Limb (tissue), 2 donors: ENCODE measurements around the gene LYG2.
"Not testable (repeated sequence)": the region's sequence is repeated elsewhere in the genome, so short reads cannot be mapped to it uniquely, and the experiment has no call there.

Experiments used
- DNase-seq, 2 donors: peaks; one replicate each; pipeline ENCODE4 v3.0.0-alpha.2; 2016; ENCODE audit errors: extremely low spot score in 2 of 2

Gene LYG2, protein sequence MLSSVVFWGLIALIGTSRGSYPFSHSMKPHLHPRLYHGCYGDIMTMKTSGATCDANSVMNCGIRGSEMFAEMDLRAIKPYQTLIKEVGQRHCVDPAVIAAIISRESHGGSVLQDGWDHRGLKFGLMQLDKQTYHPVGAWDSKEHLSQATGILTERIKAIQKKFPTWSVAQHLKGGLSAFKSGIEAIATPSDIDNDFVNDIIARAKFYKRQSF

DNA sequence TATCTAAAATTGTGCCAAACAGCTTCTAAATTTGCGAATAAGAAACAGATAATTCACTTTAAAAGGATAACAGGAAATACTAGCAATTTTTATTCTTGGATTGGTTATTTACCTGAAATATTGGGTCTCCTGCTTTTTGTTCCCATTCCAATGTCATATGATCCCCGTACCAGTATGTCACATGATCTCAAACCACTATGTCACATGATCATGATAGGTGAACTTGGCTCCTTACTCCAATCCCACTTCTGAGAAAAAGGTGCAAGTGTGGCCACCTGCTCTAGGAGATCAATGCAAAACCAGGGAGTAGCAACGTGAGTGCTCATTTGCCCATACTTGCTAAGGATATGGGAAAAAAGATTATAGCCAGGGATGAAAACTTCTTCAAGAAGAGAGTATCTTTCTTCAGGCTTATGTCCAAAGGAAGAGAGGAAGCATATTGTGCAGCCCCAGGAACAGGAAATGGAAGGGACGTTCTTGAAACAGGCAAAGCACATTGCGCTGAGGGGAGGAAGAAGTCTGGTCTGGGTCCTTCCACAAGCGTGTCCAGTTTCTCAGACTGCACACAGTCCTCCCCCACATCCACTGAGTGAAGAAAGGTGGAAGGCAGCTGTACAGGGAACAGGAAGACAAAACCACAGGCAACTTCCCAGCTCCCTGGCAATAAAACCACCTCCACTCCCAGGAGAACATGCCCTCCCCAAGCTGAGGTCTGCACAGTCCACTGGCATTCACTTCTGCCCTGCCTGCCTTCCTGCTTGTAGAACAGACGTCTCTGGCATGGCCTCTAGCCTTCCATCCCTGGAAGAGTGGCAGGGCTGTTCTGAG, at the start of gene LYG2:
Gene LYG2, minus strand, starts transcription at position 176 of the 828 bp plus-strand sequence. CDS start 1,406 bp downstream, outside the sequence.
- no peak for DNase-seq

DNA sequence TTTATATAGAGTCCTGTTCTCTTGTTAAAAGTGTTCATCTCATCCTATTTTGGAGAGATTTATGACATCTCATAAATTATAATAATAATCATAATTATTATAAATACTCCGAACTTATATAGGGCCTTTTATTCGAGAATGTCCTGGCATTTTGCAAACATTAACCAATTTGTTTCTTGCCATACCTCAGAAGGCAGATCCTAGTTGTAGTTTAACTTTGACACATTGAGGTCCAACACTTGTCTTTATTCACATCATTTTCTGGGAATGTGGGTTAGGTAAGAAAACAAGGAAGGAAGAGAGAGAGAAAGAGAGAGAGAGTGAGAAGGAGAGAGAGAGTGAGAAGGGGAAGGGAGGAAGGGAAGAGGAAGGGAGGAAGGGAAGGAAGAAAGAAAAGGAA, 45.6 kb upstream of the LYG2 start, which contains the start of gene LYG1:
Gene LYG1, minus strand, starts transcription at position 101 of the 400 bp plus-strand sequence. CDS start 5,527 bp downstream, outside the sequence.
- not testable (repeated sequence) for DNase-seq

DNA sequence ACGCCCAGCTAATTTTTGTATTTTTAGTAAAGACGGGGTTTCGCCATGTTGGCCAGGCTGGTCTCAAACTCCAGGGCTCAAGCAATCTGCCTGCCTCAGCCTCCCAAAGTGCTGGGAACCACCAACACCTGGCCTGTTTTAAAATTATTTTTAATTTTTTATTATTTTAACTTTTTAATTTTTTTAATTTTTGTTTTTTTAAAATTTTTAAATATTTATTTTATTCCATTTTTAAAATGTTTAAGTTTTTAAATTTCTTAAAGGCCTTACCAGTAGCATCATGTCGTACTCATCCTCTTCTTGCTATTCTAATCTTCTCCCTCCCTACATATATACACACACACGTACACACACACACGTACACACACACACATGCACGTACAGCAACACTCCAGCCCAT, 44.1 kb upstream of the LYG2 start:
- no peak for DNase-seq

DNA sequence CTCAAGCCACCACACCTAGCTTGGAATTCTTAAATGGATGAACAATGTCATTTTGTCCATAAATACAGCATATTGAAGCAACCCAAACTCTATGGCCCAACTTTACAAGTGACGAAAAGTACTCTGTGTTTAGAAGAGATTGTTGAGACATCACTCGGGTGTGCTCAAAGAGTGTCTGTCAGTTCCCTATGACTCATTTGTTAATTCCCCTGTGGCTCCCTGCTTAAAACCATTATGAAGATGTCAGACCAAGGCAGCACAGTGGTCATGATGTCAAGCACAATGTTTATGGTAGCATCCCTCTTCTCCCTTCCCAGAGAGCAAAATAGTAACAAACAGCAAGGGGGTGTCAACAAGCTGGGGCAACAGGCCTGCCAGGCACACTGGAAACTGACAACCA, 42.5 kb upstream of the LYG2 start:
- no peak for DNase-seq

DNA sequence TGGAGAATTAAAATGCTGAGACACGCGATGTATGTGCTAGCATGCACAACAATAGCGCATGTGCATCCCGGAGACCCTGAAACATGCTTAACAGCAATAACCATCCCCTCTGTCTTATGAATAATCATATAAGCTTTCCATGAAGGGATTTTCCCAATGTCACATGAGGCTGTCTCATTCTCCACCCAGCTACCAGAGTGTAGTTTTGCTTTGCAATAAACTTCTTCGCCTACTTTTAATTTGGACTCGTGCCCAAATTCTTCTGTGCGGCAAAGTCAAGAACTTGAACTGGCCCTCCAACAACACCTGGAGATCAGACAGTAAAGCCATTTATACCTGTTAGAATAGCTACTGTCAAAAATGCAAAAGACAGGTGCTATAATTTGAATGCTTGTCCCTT, 30.1 kb upstream of the LYG2 start:
- DNase-seq = no peak

DNA sequence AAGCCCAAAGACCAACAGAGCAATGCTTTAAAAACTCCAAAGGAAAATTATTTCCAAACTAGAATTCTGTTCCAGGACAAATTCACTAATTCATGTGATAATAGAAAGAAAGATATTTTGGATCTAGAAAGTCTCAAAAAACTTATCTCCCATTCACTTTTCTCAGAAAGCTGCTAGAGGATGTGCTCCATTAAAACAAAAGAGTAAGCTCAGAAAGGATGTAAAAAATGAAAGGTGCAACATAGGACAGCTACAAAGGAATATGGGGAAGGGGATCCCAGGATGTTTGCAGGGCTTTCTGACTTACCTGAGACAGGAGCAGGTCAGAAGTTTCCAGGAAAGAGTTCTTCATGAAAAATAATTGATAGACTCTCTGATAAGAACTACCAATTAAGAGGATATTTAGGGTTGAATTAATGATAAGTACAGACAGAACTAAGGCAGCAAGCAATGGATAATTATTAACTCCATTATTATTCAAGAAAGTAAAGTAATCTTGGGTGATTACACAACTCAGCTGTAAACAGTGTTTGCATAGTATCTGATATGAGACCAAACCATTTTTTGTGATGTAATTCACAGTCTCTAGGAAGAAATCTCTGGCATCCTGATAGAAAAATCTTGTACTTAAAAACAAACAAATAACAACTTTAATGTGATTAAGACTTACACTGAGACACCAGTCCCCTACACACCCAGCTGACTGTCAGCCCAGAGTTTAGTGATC, 24.7 kb upstream of the LYG2 start:
- no peak for DNase-seq

DNA sequence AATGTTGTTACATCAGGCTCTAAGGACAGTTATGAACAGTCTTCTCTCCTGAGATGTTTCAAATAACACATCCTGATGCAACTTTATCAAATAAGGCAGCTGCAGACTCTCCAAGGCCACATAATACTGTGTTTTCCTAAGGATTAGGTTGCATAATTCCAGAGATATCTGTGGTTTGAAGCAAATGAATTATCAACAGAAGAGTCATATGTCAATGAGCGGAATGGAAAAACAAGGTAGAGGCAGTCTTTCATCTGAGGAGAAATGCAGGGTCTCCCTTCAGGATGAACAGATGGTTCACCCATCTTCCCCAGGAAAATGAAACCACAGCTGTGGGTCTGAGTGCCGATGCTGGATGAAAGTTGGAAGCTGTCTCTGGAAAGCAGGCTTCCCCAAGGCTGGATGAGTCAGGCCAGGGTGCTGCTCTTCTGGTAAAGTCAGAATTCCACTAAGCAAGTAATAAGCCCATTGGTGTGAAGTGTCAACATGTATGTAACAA, 23.4 kb upstream of the LYG2 start:
- no peak for DNase-seq

DNA sequence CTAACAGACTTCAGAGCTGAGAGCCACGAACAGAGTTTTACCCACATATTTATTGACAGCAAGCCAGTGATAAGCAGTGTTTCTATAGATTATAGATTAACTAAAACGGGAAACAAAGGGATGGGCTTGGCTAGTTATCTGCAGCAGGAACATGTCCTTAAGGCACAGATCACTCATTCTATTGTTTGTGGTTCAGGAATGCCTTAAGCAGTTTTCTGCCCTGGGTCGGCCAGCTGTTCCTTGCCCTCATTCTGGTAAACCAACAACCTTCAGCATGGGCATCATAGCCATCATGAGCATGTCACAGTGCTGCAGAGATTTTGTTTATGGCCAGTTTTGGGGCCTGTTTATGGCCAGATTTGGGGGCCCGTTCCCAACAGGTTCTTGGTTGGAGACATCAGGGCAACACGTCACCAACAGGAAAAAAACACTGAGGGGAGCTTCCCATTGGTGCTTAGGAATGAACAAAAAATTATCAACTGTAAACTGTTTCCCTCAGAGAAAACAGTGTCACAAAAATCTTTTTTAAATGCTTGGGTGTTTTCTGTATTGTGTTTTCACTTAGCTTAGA, 22.8 kb upstream of the LYG2 start:
- DNase-seq = not testable (repeated sequence)

DNA sequence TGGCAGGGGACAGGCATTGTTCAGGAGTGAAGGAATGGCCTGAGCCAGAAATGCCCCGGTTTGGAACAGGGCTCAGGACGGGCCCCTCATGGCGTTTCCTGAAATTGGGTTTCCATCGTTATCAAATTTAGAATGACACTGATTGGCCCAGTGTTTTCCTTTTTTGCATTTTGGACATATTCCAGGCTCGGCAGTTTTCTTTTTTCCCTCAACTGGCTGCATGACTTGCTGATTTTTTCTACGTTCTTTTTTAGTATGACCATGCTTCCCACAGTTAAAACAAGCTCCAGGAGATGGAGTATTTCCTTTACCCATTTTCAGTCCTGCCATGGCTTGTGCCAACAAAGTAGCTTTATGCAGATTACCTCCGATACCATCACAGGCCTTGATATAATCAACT, 20.4 kb upstream of the LYG2 start:
- no peak for DNase-seq

DNA sequence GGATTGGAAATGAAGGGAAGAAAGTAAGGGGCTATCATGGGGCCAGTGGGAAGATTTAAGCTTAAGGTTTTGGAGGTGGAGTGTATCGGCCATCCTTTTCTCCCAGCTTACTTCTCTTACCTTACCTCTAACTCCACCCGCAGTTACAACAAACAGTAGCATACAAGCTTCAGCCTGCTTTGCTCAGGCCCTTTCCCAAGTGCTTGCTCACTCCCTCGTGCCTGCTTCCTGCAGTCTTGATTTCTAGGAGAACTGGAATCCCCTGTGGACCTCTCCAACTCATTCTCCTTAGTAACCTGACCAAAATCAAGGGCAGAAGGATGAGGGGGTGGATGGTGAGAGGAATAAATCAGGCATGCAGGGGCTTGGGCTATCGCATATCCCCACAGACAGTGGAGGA, 5.8 kb upstream of the LYG2 start:
- DNase-seq = no peak

DNA sequence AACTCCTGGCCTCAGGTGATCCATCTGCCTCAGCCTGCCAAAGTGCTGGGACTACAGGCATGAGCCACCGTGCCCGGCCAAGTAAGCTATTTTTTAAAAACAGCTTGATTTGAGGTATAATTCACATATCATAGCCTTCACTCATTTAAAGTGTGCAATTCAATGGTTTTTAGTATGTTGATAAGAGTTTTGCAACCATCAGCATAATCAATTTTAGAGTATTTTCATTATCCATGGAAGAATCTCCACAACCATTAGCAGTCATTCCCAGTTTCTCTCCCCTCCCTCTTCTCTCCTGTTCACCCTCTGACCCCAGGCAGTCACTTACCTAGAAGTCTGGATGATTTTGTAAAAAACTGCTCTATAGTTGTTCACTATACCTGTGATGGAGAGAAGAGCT, 4.7 kb upstream of the LYG2 start:
- no peak for DNase-seq

DNA sequence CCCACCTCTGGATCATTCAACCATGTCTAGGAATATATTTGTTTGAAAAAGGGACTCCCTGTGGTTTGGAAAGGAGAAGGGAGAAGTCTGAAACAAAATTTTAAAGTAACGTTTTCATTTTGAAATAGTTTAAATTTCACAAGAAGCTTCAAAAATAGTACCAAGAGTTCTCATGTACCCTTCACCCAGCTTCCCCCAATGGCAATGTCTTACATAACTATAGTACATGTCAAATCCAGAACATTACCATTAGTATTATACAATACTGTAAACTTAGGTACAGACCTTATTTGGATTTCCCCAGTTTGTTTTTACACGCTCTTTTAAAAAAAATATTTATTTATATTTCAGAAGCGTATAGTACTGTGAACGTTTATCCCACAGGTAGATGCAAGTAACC, 4.0 kb upstream of the LYG2 start:
- no peak for DNase-seq

DNA sequence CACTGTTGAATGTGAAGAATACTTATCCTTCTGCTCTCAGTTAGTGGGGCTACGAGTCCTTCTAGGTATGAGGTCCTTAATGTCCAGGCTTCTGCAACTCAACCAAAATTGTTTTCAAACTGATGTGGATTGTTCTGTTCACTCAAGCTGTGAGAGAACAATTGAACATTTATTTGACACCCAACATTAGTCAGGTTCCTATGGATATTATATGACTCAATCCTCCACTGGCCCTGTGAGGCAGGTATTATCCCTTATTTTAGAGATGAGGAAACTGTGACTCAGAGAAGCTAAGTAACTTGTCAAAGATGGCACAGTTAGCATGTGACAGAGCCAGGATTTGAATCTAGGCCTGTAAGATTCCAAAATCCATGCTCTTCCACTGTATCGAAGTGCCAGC, 1.2 kb upstream of the LYG2 start:
- no peak for DNase-seq

DNA sequence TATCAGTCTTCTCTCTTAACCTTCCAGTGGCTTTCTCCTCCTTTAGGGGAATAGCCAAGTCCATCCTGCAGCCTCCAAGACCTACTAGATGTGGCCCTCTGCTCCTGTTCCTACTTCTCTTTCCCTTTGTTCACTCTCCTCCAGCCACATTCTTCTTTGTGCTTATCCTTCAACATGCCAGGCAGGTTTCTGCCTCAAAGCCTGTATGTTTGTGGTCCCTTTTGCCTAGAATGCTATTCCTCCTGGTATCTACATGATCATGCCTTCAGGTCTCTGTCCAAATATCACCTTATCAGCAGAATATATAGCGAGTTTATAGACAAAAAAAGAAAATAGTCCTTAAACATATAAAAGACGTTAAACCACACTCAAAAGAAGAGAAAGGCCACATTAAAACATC, 5.5 kb downstream of the LYG2 start:
- no peak for DNase-seq

DNA sequence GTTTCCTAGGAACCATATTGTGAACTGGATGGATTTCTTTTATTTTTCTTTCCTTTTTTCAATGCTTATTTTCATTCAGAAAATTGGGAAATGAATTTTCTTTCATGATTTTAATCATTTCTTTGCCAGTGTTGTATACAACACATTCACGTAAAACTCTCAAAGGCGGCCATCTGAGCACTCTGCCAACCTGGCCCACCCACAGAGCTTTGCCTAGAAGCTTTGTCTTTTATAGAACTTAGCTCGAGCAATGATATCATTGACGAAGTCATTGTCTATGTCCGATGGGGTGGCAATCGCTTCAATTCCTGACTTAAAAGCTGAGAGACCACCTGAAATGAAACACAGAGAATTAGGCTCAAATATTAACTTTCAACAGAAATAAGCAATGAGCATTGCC, 13.3 kb downstream of the LYG2 start:
- no peak for DNase-seq

DNA sequence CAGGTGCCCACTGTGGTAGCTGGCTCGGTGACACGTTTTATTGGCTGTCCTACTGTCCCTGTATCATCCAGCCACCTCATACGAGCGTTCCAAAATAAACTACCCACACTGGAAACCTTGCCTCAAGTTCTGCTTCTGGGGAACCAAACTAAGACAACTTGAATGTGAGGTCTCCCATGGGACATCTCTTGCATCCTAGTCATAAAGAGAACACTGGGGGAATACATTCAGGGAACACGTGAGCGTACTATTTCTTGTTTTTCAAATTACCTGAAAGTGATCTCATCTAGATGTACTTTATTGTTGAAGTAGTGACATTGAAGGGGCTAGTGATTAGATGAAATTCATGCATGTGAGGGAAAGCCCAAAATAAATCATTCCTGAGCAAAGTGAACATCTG, 15.0 kb downstream of the LYG2 start:
- DNase-seq = no peak

DNA sequence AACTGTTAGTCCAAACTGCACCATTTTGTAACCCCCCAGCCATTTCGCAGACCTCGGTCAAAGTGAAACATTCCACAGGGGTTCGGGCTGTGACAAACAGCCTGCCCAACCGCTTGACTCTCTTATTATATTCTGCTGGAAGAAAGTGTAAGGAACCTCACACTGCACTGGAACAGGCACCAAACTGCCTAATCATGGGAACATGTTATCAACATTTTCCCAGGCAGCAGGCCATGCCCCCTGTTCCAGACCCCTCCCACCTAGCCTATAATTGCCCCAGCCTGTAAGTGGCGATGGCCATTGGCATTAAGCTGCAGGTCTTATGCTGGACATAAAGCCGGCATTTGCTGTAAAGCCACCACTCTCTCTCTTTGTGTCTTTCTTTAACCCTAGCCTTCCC, 16.9 kb downstream of the LYG2 start:
- no peak for DNase-seq

DNA sequence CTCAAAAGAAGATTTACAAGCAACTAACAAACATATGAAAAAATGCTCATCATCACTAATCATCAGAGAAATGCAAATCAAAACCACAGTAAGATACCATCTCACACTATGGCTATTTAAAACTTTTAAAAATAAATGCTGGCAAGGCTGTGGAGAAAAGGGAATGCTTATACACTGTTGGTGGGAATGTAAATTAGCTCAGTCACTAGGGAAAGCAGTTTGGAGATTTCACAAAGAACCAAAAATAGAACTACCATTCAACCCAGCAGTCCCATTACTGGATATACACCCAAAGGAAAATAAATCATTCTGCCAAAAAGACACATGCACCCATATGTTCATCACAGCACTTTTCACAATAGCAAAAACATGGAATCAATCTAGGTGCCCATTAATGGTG, 22.3 kb downstream of the LYG2 start:
- not testable (repeated sequence) for DNase-seq

DNA sequence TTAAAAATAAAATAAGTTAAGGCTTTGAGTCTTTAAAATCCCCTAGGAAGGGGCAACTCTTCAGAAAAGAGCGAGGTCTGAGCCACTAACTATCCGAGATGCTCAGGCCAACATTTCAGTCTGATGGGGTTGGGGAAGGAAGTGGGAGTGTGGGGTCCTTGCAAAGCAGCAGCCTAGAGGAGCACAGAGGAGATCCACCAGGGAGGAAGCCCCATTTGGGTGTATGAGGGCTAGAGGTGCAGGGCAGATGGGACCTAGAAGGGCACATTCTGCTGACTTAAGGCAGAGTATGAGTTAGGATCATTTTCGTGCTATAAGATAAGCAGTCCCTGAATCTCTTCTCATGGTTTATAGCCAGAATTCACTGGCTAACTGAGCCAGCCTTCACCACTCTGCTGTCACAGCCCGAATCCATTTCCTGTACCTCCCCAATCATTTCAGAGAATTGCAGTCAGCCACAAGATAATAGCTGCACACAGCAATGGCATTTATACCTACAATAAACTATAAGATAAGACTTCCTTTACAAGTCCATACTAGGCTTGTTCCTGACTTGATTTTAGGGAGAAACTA, 37.5 kb downstream of the LYG2 start:
- no peak for DNase-seq

DNA sequence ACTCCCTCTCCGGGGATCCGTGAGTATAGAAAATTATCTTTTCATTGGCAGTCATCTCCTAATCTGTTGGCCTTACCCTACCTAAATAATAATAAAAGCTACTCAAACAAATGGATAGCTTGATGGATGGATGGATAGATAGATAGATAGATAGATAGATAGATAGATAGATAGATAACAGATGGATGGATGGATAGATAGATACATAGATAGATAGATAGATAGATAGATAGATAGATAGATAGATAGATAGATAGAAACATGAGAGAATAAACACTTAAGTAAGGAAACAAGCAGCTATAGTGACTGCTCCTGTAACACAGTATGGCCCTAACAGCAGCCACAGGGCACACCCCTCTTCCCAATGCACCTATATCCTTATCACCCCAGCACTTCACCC, 39.4 kb downstream of the LYG2 start:
- DNase-seq = no peak

DNA sequence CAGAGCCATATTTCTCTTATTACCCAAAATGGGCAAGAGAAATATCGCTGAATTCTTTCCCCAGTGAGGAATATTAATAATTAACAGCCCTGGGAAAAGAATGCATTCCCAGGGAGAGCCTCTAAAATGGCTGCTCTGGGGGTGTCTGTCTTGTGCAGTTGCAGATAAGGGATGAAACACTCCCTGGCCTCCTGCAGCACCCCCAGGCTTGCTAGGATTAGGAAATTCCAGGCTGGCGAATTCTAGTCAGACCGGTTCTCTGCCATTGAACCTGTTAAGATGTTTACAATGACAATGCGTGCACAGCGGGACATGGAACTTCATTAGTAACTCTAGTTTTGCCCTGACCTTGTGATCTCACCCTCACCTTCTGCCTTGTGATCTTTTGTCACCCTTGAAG, 50.0 kb downstream of the LYG2 start:
- no peak for DNase-seq
